Astrocyte (in vitro differentiated cells and primary cell): Measurements from ENCODE around the gene CAPZB. TPM values are rescaled to one million over a fixed set of nuclear protein-coding genes. Genes with fewer than 3 reads are reported as not detected.

Source experiments
- DNase-seq: peaks from one replicate; pipeline ENCODE4 v3.0.0-alpha.2; 2010; ENCODE audit warnings: low read depth
- FAIRE-seq: peaks from 2 replicates; lab custom pipeline; 2011; peaks lifted over from hg19 to GRCh38; lab: Jason Lieb, UNC
- H2AFZ ChIP-seq: 2 replicates; pipeline ENCODE4 v1.6.0; 2012; ENCODE audit warnings: low read depth, low read length, inconsistent platforms
- H3K27ac ChIP-seq: 2 replicates; pipeline ENCODE4 v1.5.1; 2011; ENCODE audit warnings: low read depth, low read length, inconsistent platforms
- H3K27me3 ChIP-seq: 2 replicates; pipeline ENCODE4 v1.6.0; 2011; ENCODE audit warnings: low read length, inconsistent platforms; ENCODE audit not compliant: insufficient read depth
- H3K36me3 ChIP-seq: 2 replicates; pipeline ENCODE4 v1.5.1; 2011; ENCODE audit warnings: low read length, inconsistent platforms; ENCODE audit not compliant: insufficient read depth
- H3K4me1 ChIP-seq: 2 replicates; pipeline ENCODE4 v1.5.1; 2011; ENCODE audit warnings: low read length, inconsistent platforms; ENCODE audit not compliant: insufficient read depth
- H3K4me2 ChIP-seq: 2 replicates; pipeline ENCODE4 v1.6.0; 2012; ENCODE audit warnings: low read length, inconsistent platforms
- H3K4me3 ChIP-seq: 2 replicates; pipeline ENCODE4 v1.5.1; 2011; ENCODE audit warnings: low read depth, mild to moderate bottlenecking, low read length, inconsistent platforms; ENCODE audit not compliant: insufficient read depth
- H3K79me2 ChIP-seq: 2 replicates; pipeline ENCODE4 v1.6.0; 2012; ENCODE audit warnings: mild to moderate bottlenecking, low read length, inconsistent platforms; ENCODE audit not compliant: insufficient read depth
- H3K9ac ChIP-seq: 2 replicates; pipeline ENCODE4 v1.6.0; 2012; ENCODE audit warnings: mild to moderate bottlenecking, low read length, inconsistent platforms
- H3K9me3 ChIP-seq: 2 replicates; pipeline ENCODE4 v1.5.1; 2012; ENCODE audit warnings: low read depth, mild to moderate bottlenecking, low read length, inconsistent platforms; ENCODE audit not compliant: insufficient read depth
- H4K20me1 ChIP-seq: 2 replicates; pipeline ENCODE4 v1.6.0; 2012; ENCODE audit warnings: low read length, inconsistent platforms; ENCODE audit not compliant: insufficient read depth
- H3K27ac Mint-ChIP-seq: one replicate; pipeline ENCODE4 v1.8.0; 2021; ENCODE audit warnings: mild to moderate bottlenecking, mixed read lengths; ENCODE audit not compliant: unreplicated experiment
- H3K27me3 Mint-ChIP-seq: one replicate; pipeline ENCODE4 v1.8.0; 2021; ENCODE audit warnings: low read depth, mixed read lengths; ENCODE audit not compliant: unreplicated experiment
- H3K36me3 Mint-ChIP-seq: one replicate; pipeline ENCODE4 v1.8.0; 2021; ENCODE audit warnings: low read depth, mixed read lengths; ENCODE audit not compliant: unreplicated experiment
- H3K4me1 Mint-ChIP-seq: one replicate; pipeline ENCODE4 v1.8.0; 2021; ENCODE audit warnings: low read depth, mixed read lengths; ENCODE audit not compliant: unreplicated experiment
- H3K4me3 Mint-ChIP-seq: one replicate; pipeline ENCODE4 v1.8.0; 2021; ENCODE audit warnings: mild to moderate bottlenecking, moderate library complexity, mixed read lengths; ENCODE audit not compliant: unreplicated experiment
- H3K9me3 Mint-ChIP-seq: one replicate; pipeline ENCODE4 v1.8.0; 2021; ENCODE audit warnings: mild to moderate bottlenecking, mixed read lengths; ENCODE audit not compliant: unreplicated experiment
- EZH2 ChIP-seq: IDR thresholded peaks from 2 replicates; pipeline ENCODE4 v1.6.1; 2012; ENCODE audit warnings: mild to moderate bottlenecking, low read length, inconsistent platforms; ENCODE audit not compliant: insufficient read depth
- total RNA-seq: library from RNA; stranded (reverse); gene quantifications from 2 replicates; pipeline ENCODE4 v1.2.1, GENCODE V29; 2021
- TF ChIP-seq, protein P1 (sequence below): IDR thresholded peaks from 2 replicates; pipeline ENCODE4 v1.5.1; 2011; ENCODE audit warnings: low read depth, mild to moderate bottlenecking, inconsistent platforms, low read length, moderate library complexity; ENCODE audit not compliant: insufficient read depth

CAPZB gene
- total RNA-seq, 1 donor from 2014 or later, result 458 TPM

DNA sequence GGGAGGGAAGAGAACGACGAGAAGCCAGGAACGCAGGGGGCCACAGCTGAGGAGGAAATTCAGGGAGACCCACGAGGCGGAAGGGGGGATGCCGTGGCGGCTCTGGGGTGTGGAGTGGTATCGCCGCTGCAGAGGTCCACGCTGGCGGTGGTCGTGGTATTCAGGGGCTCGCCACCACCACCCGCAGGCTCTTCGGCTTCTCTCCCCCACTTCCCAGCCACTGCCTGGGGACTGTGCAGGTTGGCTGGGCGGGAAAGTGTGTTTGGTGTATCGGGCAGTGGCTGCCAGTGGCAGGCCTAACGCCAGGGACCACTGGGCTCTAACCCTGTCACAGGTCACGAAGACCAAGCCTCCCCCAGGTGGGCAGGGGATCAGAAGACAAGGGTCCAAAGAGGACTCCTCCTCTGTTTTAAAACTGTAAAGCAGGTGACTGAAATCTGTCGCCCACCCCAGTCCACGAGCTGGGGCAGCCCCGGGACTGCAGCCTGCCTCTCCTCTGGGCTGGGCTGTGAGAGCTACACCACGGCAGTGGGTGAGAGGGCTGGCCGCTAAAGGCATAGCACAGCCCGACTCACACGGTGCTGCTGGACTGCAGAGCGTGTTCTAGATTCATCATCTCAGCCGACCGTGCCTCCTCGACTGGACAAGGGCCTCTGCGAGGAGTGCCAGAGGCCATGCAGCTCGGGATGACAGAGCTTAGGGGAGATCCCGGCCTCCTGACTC, 142.3 kb downstream of the CAPZB start:
- Histone ChIP-seq H3K36me3 (peaks cover 18% of the 10 kb centered on the region), H3K79me2 (no peaks in the 10 kb centered on the region), H3K4me2 (no peak overlapping the region), H3K4me1 (no peaks in the 10 kb centered on the region), H3K9ac (no peak overlapping the region), H4K20me1 (peaks cover 81% of the 10 kb centered on the region), H3K27me3 (no peaks in the 10 kb centered on the region), H3K9me3 (no peaks in the 10 kb centered on the region), H3K4me3 (no peak overlapping the region), H3K27ac (no peak overlapping the region), H2AFZ (no peak overlapping the region)
- no peak for DNase-seq
- Mint-ChIP-seq H3K9me3 (no peaks in the 10 kb centered on the region), H3K27ac (no peak overlapping the region), H3K4me3 (no peak overlapping the region), H3K27me3 (no peaks in the 10 kb centered on the region), H3K36me3 (peaks cover 14% of the 10 kb centered on the region), H3K4me1 (peaks cover 6% of the 10 kb centered on the region)
- no peak for TF ChIP-seq EZH2
- TF ChIP-seq, protein P1, sequence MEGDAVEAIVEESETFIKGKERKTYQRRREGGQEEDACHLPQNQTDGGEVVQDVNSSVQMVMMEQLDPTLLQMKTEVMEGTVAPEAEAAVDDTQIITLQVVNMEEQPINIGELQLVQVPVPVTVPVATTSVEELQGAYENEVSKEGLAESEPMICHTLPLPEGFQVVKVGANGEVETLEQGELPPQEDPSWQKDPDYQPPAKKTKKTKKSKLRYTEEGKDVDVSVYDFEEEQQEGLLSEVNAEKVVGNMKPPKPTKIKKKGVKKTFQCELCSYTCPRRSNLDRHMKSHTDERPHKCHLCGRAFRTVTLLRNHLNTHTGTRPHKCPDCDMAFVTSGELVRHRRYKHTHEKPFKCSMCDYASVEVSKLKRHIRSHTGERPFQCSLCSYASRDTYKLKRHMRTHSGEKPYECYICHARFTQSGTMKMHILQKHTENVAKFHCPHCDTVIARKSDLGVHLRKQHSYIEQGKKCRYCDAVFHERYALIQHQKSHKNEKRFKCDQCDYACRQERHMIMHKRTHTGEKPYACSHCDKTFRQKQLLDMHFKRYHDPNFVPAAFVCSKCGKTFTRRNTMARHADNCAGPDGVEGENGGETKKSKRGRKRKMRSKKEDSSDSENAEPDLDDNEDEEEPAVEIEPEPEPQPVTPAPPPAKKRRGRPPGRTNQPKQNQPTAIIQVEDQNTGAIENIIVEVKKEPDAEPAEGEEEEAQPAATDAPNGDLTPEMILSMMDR, result no peak
- no peak for FAIRE-seq

DNA sequence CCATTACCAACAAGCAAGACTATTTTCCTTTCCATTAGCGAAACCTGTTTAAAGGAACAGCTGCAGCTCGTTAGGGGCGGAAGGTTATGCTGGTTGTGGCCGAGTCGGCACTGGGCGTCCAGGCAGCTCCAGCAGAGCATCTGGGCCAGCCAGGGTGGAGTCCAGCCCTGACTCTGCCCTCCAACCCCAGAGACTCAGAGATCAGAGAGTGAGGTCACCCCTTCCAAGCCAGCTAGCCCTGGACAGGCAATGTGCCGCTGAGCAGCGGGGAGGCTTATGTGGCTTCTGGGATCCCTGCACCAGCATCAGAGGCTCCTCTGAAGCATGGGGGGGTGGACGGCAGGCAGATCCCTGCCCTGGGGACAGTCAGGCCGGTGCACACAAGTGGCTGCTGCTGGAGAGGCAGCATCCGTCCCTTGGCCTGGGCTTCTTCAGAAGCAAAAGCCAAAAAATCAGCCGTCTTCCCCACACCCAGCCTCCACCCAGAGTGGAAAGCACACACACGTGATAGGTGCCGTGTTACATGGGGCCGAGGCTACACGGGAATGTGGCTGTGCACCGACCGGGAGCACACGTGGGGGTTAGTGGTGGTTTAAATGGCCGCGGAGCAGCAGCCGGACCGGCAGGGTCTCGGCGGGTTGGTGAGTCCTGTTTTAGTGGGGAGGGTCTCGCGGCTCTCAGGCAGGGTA, 143.1 kb downstream of the CAPZB start:
- H3K4me3 Mint-ChIP-seq, result no peak overlapping the region

More for the DNA sequence above, 143.1 kb downstream of the CAPZB start:
- peaks cover 9% of the 10 kb centered on the region for H3K4me1 Mint-ChIP-seq
- Histone ChIP-seq H3K9me3 (no peaks in the 10 kb centered on the region), H3K27me3 (no peaks in the 10 kb centered on the region), H3K4me2 (no peak overlapping the region), H3K4me1 (peaks cover 6% of the 10 kb centered on the region), H3K4me3 (no peak overlapping the region), H3K9ac (no peak overlapping the region), H3K27ac (no peak overlapping the region), H3K36me3 (peaks cover 16% of the 10 kb centered on the region), H3K79me2 (no peaks in the 10 kb centered on the region), H4K20me1 (peaks cover 81% of the 10 kb centered on the region), H2AFZ (no peak overlapping the region)
- peaks cover 14% of the 10 kb centered on the region for H3K36me3 Mint-ChIP-seq
- FAIRE-seq (no peak), DNase-seq (no peak)
- peak overlapping the region; percentile 41 for H3K27ac Mint-ChIP-seq
- H3K9me3 Mint-ChIP-seq, result no peaks in the 10 kb centered on the region
- no peak for TF ChIP-seq EZH2
- TF ChIP-seq, protein P1, result no peak
- no peaks in the 10 kb centered on the region for H3K27me3 Mint-ChIP-seq
